HFFc6 (cell line): ENCODE results near the gene GBP2. TPM values are rescaled to one million over a fixed set of nuclear protein-coding genes. Genes with fewer than 3 reads are reported as not detected.
A peak's percentile ranks its signal among the peaks of the same experiment; 100 is the strongest.
"Not testable (repeated sequence)": the region's sequence is repeated elsewhere in the genome, so short reads cannot be mapped to it uniquely, and the experiment has no call there.

Experiments
- DNase-seq: peaks from one replicate; pipeline ENCODE4 v3.0.0-alpha.2; 2018
- H3K27ac Mint-ChIP-seq: 2 replicates; pipeline ENCODE4 v1.8.0; 2020; ENCODE audit warnings: mild to moderate bottlenecking, mixed read lengths
- H3K27me3 Mint-ChIP-seq: 2 replicates; pipeline ENCODE4 v1.8.0; 2021; ENCODE audit warnings: mild to moderate bottlenecking, moderate library complexity, mixed read lengths; ENCODE audit not compliant: insufficient read depth
- H3K36me3 Mint-ChIP-seq: 2 replicates; pipeline ENCODE4 v1.8.0; 2021; ENCODE audit warnings: low read depth, mixed read lengths
- H3K4me1 Mint-ChIP-seq: 2 replicates; pipeline ENCODE4 v1.8.0; 2020; ENCODE audit warnings: low read depth, mixed read lengths
- H3K4me3 Mint-ChIP-seq: 2 replicates; pipeline ENCODE4 v1.8.0; 2020; ENCODE audit warnings: mild to moderate bottlenecking, moderate library complexity, mixed read lengths
- H3K9me3 Mint-ChIP-seq: 2 replicates; pipeline ENCODE4 v1.8.0; 2020; ENCODE audit warnings: mild to moderate bottlenecking, mixed read lengths
- total RNA-seq, 6 experiments: library from RNA; stranded (reverse); fragmentation: NEBNext Ultra II Directional; extraction: Animal tissue kit (Norgen Biotek cat#: 25700); gene quantifications; 2 replicates in 1 of 6; 3 replicates in 5 of 6; pipeline ENCODE4 v1.2.3, GENCODE V29; 2021
- TF ChIP-seq, protein P1 (sequence below): fragments of 200-600 bp; sonication (generic); IDR thresholded peaks from 2 replicates; pipeline ENCODE4 v1.5.0; 2021; ENCODE audit warnings: antibody characterized with exemption, mild to moderate bottlenecking

The GBP2 gene
- total RNA-seq, 6 experiments from 2014 or later, result 0.40 to 0.85 (median 0.52) TPM

DNA sequence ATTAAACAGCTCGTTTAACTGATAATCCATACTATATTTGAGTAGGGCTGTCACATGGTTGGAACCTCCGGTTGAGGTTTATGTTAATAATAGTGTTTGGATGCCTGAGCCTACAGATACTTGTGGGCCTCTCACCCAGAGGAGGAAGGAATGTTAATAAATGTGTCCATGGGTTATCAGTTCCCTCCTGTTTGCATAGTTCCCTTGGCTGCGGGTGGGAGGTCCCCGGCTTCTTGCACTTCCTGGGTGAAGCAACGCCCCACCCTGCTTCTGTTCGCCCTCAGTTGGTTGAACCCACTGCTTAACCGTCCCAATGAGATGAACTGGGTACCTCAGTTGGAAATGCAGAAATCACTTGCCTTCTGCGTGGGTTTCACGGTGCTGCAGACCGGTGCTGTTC is 37.3 kb downstream of the GBP2 start:
- Mint-ChIP-seq H3K27me3 (no peaks in the 10 kb centered on the region), H3K36me3 (no peaks in the 10 kb centered on the region), H3K4me1 (no peaks in the 10 kb centered on the region), H3K27ac (no peak overlapping the region), H3K4me3 (peak overlapping the region; percentile 49; the same call in 1 of the 2 replicates), H3K9me3 (no peaks in the 10 kb centered on the region)
- no peak for DNase-seq
- TF ChIP-seq, protein P1, sequence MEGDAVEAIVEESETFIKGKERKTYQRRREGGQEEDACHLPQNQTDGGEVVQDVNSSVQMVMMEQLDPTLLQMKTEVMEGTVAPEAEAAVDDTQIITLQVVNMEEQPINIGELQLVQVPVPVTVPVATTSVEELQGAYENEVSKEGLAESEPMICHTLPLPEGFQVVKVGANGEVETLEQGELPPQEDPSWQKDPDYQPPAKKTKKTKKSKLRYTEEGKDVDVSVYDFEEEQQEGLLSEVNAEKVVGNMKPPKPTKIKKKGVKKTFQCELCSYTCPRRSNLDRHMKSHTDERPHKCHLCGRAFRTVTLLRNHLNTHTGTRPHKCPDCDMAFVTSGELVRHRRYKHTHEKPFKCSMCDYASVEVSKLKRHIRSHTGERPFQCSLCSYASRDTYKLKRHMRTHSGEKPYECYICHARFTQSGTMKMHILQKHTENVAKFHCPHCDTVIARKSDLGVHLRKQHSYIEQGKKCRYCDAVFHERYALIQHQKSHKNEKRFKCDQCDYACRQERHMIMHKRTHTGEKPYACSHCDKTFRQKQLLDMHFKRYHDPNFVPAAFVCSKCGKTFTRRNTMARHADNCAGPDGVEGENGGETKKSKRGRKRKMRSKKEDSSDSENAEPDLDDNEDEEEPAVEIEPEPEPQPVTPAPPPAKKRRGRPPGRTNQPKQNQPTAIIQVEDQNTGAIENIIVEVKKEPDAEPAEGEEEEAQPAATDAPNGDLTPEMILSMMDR, result no peak

DNA sequence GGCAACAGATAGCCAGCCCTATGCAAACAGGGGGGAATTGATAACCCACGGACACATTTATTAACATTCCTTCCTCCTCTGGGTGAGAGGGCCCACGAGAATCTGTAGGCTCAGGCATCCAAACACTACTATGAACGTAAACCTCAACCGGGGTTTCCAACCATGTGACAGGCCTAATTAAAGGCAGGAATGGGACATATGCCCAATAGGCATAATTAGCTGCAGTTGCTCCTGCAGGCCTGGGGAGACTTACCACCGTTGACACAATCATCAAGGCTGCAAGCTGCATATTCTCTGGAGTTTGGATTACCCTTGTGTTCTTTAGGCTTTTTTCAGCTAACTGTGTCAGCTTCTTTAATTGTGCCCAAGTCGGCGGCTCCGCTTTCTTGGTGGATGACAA is 38.7 kb downstream of the GBP2 start:
- no peaks in the 10 kb centered on the region for H3K9me3 Mint-ChIP-seq
- H3K27ac Mint-ChIP-seq, result no peak overlapping the region
- DNase-seq, result no peak

DNA sequence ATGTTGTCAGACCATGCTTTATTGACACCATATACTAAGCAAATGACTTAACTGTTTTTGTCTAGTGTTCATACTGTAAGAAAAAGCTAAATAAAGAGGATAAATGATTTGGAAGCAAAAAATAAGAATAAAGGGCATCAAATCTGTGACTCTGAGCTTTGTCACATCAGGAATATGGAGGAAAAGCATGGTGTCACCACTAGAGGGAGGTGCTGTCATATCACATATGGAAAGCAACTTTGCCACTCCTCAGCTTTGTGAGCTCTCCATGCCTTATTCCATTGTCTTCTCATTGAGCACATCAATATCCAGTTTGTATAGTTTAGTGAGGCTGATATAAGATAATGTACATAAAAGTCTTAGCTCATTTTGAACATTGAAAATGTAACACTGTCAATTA is 40.1 kb downstream of the GBP2 start:
- TF ChIP-seq, protein P1, result peak; percentile 74
- Mint-ChIP-seq H3K4me1 (no peaks in the 10 kb centered on the region), H3K36me3 (no peaks in the 10 kb centered on the region), H3K9me3 (no peaks in the 10 kb centered on the region), H3K27ac (no peak overlapping the region), H3K27me3 (no peaks in the 10 kb centered on the region; the same call in 1 of the 2 replicates), H3K4me3 (no peak overlapping the region)
- DNase-seq, result no peak

More for the DNA sequence above, 38.7 kb downstream of the GBP2 start:
- H3K4me3 Mint-ChIP-seq, result no peak overlapping the region
- TF ChIP-seq, protein P1, result no peak
- no peaks in the 10 kb centered on the region for H3K4me1 Mint-ChIP-seq
- H3K36me3 Mint-ChIP-seq, result no peaks in the 10 kb centered on the region
- no peaks in the 10 kb centered on the region for H3K27me3 Mint-ChIP-seq

GRCh38 chr1:89081005-89081404 is 44.9 kb downstream of the GBP2 start:
- Mint-ChIP-seq H3K27ac (no peak overlapping the region), H3K9me3 (no peaks in the 10 kb centered on the region; the same call in 1 of the 2 replicates), H3K36me3 (no peaks in the 10 kb centered on the region), H3K27me3 (no peaks in the 10 kb centered on the region; the same call in 1 of the 2 replicates), H3K4me1 (no peaks in the 10 kb centered on the region), H3K4me3 (no peak overlapping the region)
- TF ChIP-seq, protein P1, result no peak
- no peak for DNase-seq

- H3K27me3 Mint-ChIP-seq, H3K27ac Mint-ChIP-seq, DNase-seq, H3K4me1 Mint-ChIP-seq, H3K36me3 Mint-ChIP-seq, H3K9me3 Mint-ChIP-seq, H3K4me3 Mint-ChIP-seq: not testable (repeated sequence)
Measured at GRCh38 chr1:89080068-89080467, 45.8 kb downstream of the GBP2 start.

DNA sequence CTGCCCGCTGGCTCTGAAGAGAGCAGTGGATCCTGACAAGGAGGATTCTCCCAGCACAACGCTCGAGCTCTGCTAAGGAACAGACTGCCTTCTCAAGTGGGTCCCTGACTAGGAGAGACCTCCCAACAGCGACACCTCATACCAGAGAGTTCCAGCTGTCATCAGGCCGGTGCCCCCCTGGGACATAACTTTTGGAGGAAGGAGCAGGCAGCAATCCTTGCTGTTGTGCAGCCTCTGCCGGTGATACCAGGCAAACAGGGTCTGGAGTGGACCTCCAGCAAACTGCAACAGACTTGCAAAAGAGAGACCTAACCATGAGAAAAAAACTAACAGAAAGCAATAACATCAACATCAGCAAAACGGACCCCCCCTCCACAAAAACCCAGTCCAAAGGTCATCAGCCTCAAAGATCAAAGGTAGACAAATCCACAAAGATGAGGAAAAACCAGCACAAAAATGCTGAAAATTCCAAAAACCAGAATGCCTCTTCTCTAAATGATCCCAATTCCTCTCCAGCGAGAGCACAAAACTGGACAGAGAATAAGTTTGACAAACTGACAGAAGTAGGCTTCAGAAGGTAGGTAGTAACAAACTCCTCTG is 53.3 kb downstream of the GBP2 start:
- not testable (repeated sequence) for H3K9me3 Mint-ChIP-seq, H3K4me3 Mint-ChIP-seq, H3K36me3 Mint-ChIP-seq, DNase-seq, H3K27ac Mint-ChIP-seq, H3K27me3 Mint-ChIP-seq
- H3K4me1 Mint-ChIP-seq, result peaks cover 24% of the 10 kb centered on the region
